Stimulated activated CD4-positive, alpha-beta T cell treated with anti-CD3 and anti-CD28 coated beads, Interleukin-2, amount 100 ng/mL, for 4 hours (primary cell): Measurements from ENCODE around the gene UBE2O.

Experiments used
- DNase-seq: peaks from one replicate; pipeline ENCODE4 v3.0.0-alpha.2; 2020; ENCODE audit warnings: low read depth

Gene UBE2O

DNA sequence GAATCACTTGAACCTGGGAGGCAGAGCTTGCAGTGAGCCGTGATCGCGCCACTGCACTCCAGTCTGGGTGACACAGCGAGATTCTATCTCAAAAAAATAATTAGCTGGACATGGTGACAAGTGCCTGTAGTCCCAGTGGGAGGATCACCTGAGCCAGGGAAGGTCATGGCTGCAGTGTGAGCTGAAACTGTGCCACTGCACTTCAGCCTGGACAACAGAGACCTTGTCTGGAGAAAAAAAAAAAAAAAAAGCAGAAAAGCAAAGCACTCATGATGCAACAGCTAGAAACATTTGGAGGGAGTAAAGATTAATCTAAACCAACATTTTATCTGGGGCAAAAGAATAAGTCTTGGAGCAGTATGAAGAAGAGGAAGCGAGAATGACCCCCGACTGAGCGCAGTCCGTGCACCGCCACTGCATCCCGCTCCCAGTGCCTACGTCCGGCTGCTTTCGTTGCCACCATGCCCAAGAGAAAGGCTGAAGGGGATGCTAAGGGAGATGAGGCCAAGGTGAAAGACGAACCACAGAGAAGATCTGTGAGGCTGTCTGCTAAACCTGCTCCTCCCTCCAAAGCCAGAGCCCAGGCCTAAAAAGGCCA is 107.5 kb downstream of the UBE2O start:
- DNase-seq = no peak

DNA sequence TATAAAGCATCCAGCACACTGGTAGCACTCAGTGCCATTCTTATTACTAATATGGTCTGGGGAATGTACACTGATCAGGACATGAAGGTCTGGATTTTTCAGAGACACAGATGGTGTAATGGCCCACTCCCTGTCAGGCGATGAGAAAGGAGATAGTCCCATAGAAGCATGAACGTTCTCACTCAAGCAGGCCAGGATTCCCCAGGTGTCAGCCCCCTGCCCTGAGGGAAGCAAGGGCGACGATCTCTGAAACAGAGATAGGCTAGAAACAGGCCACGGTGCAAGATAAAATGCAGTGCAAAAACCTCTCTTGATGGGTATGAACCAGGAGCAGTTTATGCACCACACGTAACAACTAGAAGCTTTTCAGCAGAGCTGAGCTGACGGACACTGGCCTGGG is 109.8 kb downstream of the UBE2O start:
- no peak for DNase-seq

DNA sequence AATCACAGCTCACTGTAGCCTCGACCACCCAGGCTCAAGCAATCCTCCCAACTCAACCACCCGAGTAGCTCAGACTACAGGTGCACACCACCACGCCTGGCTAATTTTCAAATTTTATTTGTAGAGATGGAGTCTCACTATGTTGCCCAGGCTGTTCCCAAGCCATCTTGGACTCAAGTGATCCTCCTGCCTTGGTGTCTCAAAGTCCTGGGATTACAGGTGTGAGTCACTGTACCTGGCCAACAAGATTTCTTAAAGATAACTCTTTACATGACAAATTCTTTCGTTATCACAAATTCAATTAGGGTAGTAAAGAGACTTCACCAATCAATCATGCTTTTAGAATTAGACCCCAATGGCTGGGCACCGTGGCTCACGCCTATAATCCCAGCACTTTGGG is 111.7 kb downstream of the UBE2O start:
- DNase-seq = no peak
